HepG2 (cell line): ENCODE measurements around the gene DIO1.

ENCODE experiments used
- BATF2 ChIP-seq: sonication (generic); formaldehyde crosslinking; IDR thresholded peaks from 2 replicates; pipeline ENCODE4 v1.8.0; 2022; ENCODE audit warnings: mild to moderate bottlenecking, missing genetic modification reagents, moderate library complexity
- CTCF ChIP-seq: sonication (generic); formaldehyde crosslinking; IDR thresholded peaks from 2 replicates; pipeline ENCODE4 v1.5.0; 2020; ENCODE audit warnings: mild to moderate bottlenecking, missing genetic modification reagents, moderate library complexity
- ETV5 ChIP-seq: IDR thresholded peaks from 2 replicates; pipeline ENCODE4 v1.6.1; 2018; ENCODE audit warnings: missing biosample characterization, missing genetic modification reagents, inconsistent platforms, borderline replicate concordance
- PHF21A ChIP-seq: sonication (generic); formaldehyde crosslinking; IDR thresholded peaks from 2 replicates; pipeline ENCODE4 v1.5.0; 2020; ENCODE audit warnings: mild to moderate bottlenecking, missing genetic modification reagents
- ZNF205 ChIP-seq: IDR thresholded peaks from 2 replicates; pipeline ENCODE4 v1.6.1; 2018; ENCODE audit warnings: missing biosample characterization, missing genetic modification reagents
- ZNF720 ChIP-seq: sonication (generic); formaldehyde crosslinking; IDR thresholded peaks from 2 replicates; pipeline ENCODE4 v1.4.0; 2020; ENCODE audit warnings: missing genetic modification reagents

- TF ChIP-seq BATF2 (CRISPR knock-in tag) (no peak), ETV5 (CRISPR knock-in tag) (no peak), CTCF (CRISPR knock-in tag) (no peak), ZNF205 (CRISPR knock-in tag) (peak; percentile 92), ZNF720 (CRISPR knock-in tag) (no peak), PHF21A (CRISPR knock-in tag) (peak; percentile 58; the same call in 1 of the 2 replicates)
Measured at GRCh38 chr1:53899206-53899628, 5.2 kb downstream of the DIO1 start.
